ENCODE results near the gene RAPGEF2. TPM values are rescaled to one million over a fixed set of nuclear protein-coding genes. Genes with fewer than 3 reads are reported as not detected.

The RAPGEF2 gene
- total RNA-seq, 1 donor from 2014 or later: 31.0 TPM

DNA sequence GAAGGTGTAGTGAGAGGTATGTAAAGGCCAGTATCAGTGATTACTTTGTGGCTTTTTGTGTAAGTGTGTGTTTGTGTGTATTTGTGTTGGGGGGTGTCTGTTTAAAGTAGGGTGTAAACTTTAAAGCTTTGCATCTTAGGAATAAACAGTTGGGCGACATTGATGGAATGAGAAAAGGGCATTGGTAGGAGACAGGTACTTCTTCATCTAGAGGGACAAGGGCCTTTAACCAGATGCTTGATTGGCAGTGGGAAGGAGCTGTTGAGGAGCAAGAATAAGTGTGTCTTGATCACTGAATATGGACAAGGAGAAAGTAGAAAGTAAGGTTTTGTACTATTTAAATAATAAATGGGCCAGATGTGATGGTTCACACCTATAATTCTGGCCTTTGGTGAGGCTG, 48.8 kb downstream of the RAPGEF2 start:
- no peak for TF ChIP-seq CTCF (IDR thresholded peaks at IDR 0.05)
- DNase-seq (ENCODE audit: low spot score): no peak
- Mint-ChIP-seq H3K4me1 (ENCODE audit: low read depth) (peaks cover 27% of the 10 kb centered on the region), H3K36me3 (ENCODE audit: low read depth) (no peaks in the 10 kb centered on the region), H3K4me3 (ENCODE audit: unreplicated experiment) (no peak overlapping the region), H3K27me3 (ENCODE audit: low read depth) (no peaks in the 10 kb centered on the region), H3K27ac (ENCODE audit: unreplicated experiment) (peak overlapping the region; percentile 2), H3K9me3 (ENCODE audit: low read depth) (no peaks in the 10 kb centered on the region)

DNA sequence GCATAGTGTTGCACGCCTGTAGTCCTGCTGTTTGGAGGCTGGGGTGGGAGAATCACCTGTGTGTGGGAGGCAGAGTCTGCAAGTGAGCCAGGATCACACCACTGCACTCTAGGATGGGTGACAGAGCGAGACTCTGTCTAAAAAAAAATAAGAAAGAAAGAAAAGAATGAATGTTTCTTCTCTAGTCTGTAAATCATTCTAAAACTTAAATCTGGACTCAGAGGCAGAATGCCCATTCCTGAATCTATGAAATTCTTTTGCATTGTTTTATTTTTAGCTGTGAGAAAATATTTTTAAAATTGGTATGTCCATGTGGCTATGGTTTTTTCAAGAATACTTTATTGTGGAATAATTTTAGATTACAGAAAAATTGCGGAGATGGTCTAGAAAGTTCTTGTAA, 49.3 kb downstream of the RAPGEF2 start:
- no peaks in the 10 kb centered on the region for H3K27me3 Mint-ChIP-seq (ENCODE audit: low read depth)
- no peak for TF ChIP-seq CTCF (IDR thresholded peaks at IDR 0.05)
- no peak overlapping the region for H3K27ac Mint-ChIP-seq (ENCODE audit: unreplicated experiment)
- H3K9me3 Mint-ChIP-seq (ENCODE audit: low read depth): no peaks in the 10 kb centered on the region
- DNase-seq (ENCODE audit: low spot score): no peak
- H3K4me3 Mint-ChIP-seq (ENCODE audit: unreplicated experiment): no peak overlapping the region
- H3K4me1 Mint-ChIP-seq (ENCODE audit: low read depth): peaks cover 24% of the 10 kb centered on the region
- H3K36me3 Mint-ChIP-seq (ENCODE audit: low read depth): no peaks in the 10 kb centered on the region

- Mint-ChIP-seq H3K4me3 (ENCODE audit: unreplicated experiment) (no peak overlapping the region), H3K27me3 (ENCODE audit: low read depth) (no peaks in the 10 kb centered on the region), H3K4me1 (ENCODE audit: low read depth) (peaks cover 29% of the 10 kb centered on the region), H3K9me3 (ENCODE audit: low read depth) (no peaks in the 10 kb centered on the region), H3K36me3 (ENCODE audit: low read depth) (no peaks in the 10 kb centered on the region), H3K27ac (ENCODE audit: unreplicated experiment) (no peak overlapping the region)
- no peak for TF ChIP-seq CTCF (IDR thresholded peaks at IDR 0.05)
- no peak for DNase-seq (ENCODE audit: low spot score)
These were observed 50.8 kb downstream of the RAPGEF2 start for GRCh38 chr4:159153669-159154068.

- no peaks in the 10 kb centered on the region for H3K9me3 Mint-ChIP-seq (ENCODE audit: low read depth)
- H3K36me3 Mint-ChIP-seq (ENCODE audit: low read depth): no peaks in the 10 kb centered on the region
- no peak for DNase-seq (ENCODE audit: low spot score)
- H3K4me3 Mint-ChIP-seq (ENCODE audit: unreplicated experiment): no peak overlapping the region
- no peaks in the 10 kb centered on the region for H3K27me3 Mint-ChIP-seq (ENCODE audit: low read depth)
- H3K27ac Mint-ChIP-seq (ENCODE audit: unreplicated experiment): no peak overlapping the region
- peaks cover 32% of the 10 kb centered on the region for H3K4me1 Mint-ChIP-seq (ENCODE audit: low read depth)
- no peak for TF ChIP-seq CTCF (IDR thresholded peaks at IDR 0.05)
These were observed 52.2 kb downstream of the RAPGEF2 start for GRCh38 chr4:159155119-159155518.

DNA sequence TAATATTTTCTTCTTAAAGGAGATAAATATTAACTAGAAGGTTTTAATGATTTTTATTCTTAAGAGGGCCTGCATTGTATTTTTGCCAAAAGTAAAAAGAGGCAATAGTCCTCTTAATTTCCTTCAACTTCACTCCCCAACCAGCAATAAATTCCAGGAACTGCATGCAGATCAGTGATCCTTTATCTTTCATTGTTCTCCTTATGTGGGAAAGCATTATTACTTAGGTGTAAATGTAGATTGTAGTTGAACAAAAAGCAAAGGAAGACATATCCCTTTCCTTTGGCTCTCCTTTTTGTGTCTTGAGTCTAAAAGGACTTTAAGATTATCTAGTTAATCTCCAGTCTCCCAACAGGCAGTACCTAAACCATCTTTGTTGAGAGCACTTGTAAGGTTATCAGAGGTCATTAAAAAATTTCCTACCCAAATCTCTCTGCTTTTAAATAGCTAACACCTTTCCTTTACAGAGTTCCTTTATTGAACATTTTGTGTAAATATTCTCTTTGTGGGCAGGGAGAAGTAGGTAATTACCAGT, 55.3 kb downstream of the RAPGEF2 start:
- no peak for DNase-seq (ENCODE audit: low spot score)
- no peaks in the 10 kb centered on the region for H3K27me3 Mint-ChIP-seq (ENCODE audit: low read depth)
- H3K4me3 Mint-ChIP-seq (ENCODE audit: unreplicated experiment): no peak overlapping the region
- peaks cover 12% of the 10 kb centered on the region for H3K4me1 Mint-ChIP-seq (ENCODE audit: low read depth)
- no peaks in the 10 kb centered on the region for H3K9me3 Mint-ChIP-seq (ENCODE audit: low read depth)
- no peak for TF ChIP-seq CTCF (IDR thresholded peaks at IDR 0.05)
- H3K36me3 Mint-ChIP-seq (ENCODE audit: low read depth): no peaks in the 10 kb centered on the region
- H3K27ac Mint-ChIP-seq (ENCODE audit: unreplicated experiment): no peak overlapping the region
